ENCODE measurements around the gene HYOU1.
"Not testable (repeated sequence)": the region's sequence is repeated elsewhere in the genome, so short reads cannot be mapped to it uniquely, and the experiment has no call there.

Gene HYOU1

DNA sequence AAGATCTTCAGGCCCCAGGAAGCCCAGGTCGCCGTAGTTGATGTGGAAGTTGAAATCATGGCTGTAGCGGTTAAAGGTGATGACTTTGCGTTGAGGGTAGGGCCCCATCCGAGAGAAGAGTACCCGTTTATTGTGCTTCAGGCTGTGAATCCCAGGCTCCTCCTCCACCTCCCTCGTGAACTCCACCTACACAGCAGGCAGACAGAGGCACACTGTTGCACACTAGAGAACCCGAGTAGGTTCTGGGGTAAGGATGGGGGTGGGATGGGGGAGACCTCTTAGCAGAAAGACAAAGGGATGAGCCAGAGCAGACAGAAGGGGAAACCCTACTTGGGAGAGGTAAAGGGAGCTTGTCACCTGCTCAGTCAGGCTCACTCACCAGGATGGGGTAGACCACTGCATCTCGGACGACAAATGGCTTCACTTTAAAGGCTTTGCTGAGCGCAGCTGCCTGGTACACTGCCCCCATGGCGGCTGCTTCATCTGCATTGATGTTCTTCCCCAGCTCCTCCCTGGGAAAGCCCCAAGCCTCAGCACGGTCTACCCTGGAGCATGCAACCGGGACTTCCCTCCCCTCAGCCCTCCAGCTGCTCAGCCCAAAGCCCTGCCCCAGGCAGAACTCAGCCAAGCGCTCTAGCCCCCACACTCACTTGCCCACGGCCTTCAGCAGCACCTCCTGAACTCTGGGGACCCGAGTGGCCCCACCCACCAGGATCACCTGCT, 5.4 kb downstream of the HYOU1 start:
- H3K4me3 ChIP-seq (ENCODE audit: low read length), result no peak overlapping the region
- no peak for DNase-seq (ENCODE audit: low read depth, low spot score)

GRCh38 chr11:119049081-119049480, 7.9 kb downstream of the HYOU1 start:
- DNase-seq (ENCODE audit: low read depth, low spot score), result no peak

DNA sequence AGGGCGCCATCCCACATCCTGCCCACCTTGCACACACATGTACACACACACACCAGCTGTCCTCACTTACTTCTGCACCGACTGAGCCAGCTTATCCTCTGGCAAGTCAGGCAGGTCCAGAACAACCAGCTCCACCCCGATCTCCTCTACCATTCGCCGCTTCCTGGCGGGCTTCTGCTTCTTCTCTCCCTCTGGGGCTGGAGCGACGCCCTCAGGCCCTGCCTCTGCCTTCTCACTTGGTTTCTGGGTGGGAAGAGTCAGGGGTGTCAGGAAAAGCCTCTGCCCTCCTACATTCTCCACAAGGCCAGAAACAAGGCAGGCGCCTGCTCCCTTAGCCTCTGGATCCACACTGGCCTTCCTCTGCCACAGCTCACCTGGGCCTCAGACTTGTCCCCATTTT, 8.4 kb downstream of the HYOU1 start:
- no peak overlapping the region for H3K4me3 ChIP-seq (ENCODE audit: low read length)
- DNase-seq (ENCODE audit: low read depth, low spot score), result peak; percentile 15

More at GRCh38 chr11:119049081-119049480, 7.9 kb downstream of the HYOU1 start:
- H3K4me3 ChIP-seq (ENCODE audit: low read length), result no peak overlapping the region

GRCh38 chr11:119047205-119047604, 9.8 kb downstream of the HYOU1 start:
- no peak overlapping the region for H3K4me3 ChIP-seq (ENCODE audit: low read length)
- no peak for DNase-seq (ENCODE audit: low read depth, low spot score)

DNA sequence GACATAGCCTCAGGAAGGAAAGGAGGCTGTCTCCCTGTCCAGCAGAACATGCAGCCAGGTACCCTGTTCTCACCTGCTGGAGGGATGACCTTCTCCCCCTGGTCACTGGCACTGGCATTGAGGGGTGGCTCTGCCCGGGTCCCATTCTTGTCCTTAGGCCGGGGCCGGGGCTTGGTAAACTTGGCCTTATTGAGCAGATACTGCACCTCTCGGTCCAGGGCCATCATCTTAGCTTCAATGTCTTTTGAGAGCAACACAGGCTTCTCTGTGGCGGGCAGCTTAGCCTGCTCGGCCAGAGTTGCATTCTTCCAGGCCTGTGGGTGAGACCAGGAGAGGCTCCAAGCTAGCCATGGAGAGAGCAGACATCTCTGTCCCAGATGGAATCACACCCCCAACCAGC, 10.5 kb downstream of the HYOU1 start:
- no peak overlapping the region for H3K4me3 ChIP-seq (ENCODE audit: low read length)
- DNase-seq (ENCODE audit: low read depth, low spot score), result no peak

DNA sequence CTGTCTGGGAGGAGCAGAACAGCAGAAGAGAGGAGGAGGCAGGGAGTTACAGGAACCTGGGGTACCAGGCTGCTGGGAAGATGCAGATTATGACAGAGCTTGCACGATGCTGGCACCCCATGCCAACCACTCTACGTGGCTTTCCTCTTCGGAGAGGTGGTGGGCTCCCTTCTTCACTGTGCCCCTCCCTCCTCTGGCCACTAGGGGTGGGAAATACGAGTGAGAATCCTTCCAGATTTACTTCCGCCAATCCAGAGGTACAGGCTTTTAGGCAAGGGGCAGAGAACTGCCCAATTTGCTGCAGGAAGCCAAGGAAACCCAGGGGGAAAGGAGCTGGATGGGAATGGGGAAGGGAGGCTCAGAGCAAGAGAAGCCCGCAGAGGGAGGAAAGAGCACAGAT, 12.3 kb downstream of the HYOU1 start:
- no peak overlapping the region for H3K4me3 ChIP-seq (ENCODE audit: low read length)
- DNase-seq (ENCODE audit: low read depth, low spot score), result no peak

DNA sequence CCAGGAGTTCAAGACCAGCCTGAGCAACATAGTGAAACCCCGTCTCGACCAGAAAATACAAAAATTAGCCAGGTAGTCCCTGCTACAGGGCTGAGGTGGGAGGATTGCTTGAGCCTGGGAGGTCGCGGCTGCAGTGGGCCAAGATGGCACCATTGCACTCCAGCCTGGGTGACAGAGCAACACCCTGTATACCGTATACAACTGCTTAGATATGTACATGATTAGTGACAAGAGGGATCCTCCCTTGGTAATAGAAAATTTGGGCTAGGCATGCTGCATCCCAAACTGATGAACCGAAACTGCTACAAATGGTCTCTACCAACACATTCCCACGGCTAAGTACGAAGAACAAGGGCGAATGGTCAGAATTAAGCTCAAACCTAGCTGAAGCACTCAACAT, 14.1 kb downstream of the HYOU1 start:
- no peak for DNase-seq (ENCODE audit: low read depth, low spot score)
- H3K4me3 ChIP-seq (ENCODE audit: low read length), result no peak overlapping the region

- DNase-seq (ENCODE audit: low read depth, low spot score), result no peak
Observed at GRCh38 chr11:119041821-119042514, 15.0 kb downstream of the HYOU1 start.

GRCh38 chr11:119039471-119039870, 17.5 kb downstream of the HYOU1 start:
- not testable (repeated sequence) for H3K4me3 ChIP-seq (ENCODE audit: low read length); DNase-seq (ENCODE audit: low read depth, low spot score)

More at GRCh38 chr11:119041821-119042514, 15.0 kb downstream of the HYOU1 start:
- no peak overlapping the region for H3K4me3 ChIP-seq (ENCODE audit: low read length)

- no peak for DNase-seq (ENCODE audit: low read depth, low spot score)
- no peak overlapping the region for H3K4me3 ChIP-seq (ENCODE audit: low read length)
Observed at GRCh38 chr11:119038884-119039283, 18.1 kb downstream of the HYOU1 start.

GRCh38 chr11:119034813-119035212, 22.2 kb downstream of the HYOU1 start:
- no peak overlapping the region for H3K4me3 ChIP-seq (ENCODE audit: low read length)
- no peak for DNase-seq (ENCODE audit: low read depth, low spot score)

DNA sequence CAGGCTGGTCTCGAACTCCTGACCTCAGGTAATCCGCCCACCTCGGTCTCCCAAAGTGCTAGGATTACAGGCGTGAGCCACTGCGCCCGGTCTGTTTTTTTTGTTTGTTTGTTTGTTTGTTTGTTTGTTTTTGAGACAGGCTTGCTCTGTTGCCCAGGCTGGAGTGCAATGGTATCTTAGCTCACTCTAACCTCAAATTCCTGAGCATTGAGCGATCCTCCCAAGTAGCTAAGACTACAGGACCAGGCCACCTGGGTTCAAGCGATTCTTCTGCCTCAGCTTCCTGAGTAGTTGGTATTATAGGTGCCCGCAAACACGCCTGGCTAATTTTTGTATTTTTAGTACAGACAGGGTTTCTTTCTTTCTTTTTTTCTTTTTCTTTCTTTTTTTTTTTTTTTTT, 23.6 kb downstream of the HYOU1 start:
- H3K4me3 ChIP-seq (ENCODE audit: low read length); DNase-seq (ENCODE audit: low read depth, low spot score): not testable (repeated sequence)

- DNase-seq (ENCODE audit: low read depth, low spot score), result no peak
Observed at GRCh38 chr11:119031912-119032280, 25.1 kb downstream of the HYOU1 start.

DNA sequence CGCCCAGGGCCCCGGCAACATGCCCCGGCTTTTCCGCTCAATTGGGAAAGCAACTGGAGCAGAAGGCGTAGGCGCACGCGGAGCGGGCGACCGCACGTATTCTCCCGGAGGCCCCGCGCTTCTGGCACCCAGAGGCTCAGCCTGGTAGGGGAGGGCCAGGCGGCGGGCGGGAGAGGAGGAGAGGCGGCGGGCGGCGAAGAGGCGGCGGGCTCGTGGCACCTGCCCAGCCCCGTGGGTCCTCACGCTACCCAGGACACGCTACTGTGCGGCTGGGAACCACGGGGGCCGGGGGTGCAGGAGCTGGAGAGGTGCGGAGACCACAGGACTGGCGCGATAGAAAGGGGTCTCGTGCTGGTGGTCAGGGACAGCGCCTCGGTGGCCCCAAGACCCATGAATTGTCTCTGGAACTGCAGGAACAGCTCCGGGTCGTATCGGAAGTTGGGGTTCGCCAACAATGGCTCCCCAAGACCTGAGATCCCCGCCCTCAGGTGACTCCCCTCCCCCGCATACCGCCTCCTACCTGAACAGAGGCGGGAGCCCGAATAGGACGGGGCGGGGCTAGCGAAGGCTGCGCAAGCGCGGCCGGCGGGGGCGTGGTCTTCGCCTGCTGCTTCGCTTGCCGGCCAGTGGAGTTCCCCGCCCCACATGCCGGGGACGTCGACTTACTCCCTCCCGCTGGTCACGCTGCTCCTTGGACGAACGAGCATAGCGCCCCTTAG, 26.5 kb downstream of the HYOU1 start, which contains the start of gene SLC37A4:
SLC37A4 (minus strand) TSS at position 549 of the 719 bp plus-strand sequence.
- H3K4me3 ChIP-seq (ENCODE audit: low read length), result peak within 1 kb of the TSS; percentile 37
- peak; percentile 63 for DNase-seq (ENCODE audit: low read depth, low spot score)

More at GRCh38 chr11:119031912-119032280, 25.1 kb downstream of the HYOU1 start:
- H3K4me3 ChIP-seq (ENCODE audit: low read length), result no peak overlapping the region

- DNase-seq (ENCODE audit: low read depth, low spot score), result no peak
Observed at GRCh38 chr11:119030029-119030328, 27.0 kb downstream of the HYOU1 start.

GRCh38 chr11:119029340-119030028, 27.5 kb downstream of the HYOU1 start:
- no peak for DNase-seq (ENCODE audit: low read depth, low spot score)
- H3K4me3 ChIP-seq (ENCODE audit: low read length), result no peak overlapping the region

More at GRCh38 chr11:119030029-119030328, 27.0 kb downstream of the HYOU1 start:
- no peak overlapping the region for H3K4me3 ChIP-seq (ENCODE audit: low read length)

DNA sequence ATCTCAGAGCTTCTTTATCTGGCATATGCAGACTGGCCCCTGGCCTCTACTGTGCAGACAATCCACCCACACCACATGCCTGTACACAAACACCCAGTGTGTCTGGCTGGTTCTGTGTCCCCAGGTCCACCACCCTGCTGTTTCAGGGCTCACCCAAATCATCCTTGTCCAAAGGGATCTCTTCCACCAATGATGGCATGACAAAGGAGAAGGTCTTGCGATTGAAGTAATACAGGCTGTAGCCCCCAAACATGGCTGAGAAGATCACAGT, 28.0 kb downstream of the HYOU1 start:
- DNase-seq (ENCODE audit: low read depth, low spot score), result no peak
- no peak overlapping the region for H3K4me3 ChIP-seq (ENCODE audit: low read length)

DNA sequence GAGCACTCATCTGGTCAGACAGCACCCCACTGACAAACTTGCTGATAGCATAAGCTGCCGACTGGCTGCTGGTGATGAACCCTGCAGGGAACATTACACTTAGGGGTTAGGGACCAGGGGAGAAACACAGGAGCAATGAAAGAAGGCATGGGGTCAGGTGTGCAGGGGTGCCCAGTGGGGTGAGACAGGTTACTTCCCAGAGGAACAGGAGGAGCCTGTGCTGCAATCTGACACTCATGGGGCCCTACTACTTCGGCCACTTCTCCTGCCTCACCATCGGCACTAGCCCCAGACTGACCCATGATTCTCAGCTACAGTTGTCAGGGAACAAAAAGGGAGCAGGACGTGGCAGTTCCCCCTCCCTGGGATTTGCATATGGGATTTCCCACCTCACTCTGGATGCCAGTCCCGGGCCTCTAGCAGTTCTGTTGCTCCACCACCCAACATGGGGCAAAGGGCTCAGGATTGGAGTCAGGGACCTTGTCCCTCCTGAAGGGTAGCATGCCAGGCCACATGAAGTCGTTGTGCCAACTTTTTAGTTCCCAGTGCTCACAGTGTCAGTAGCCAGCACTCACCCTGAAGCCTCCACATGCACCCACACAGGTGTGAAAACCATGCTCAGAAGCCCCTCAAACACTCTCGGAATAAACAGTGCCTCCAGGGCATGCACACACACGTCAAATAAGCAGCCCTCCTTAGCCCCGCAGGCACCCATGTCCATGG, 28.5 kb downstream of the HYOU1 start:
- DNase-seq (ENCODE audit: low read depth, low spot score), result no peak
- no peak overlapping the region for H3K4me3 ChIP-seq (ENCODE audit: low read length)
